ENCODE measurements around the gene DBNL.

- TF ChIP-seq EZH2 (IDR thresholded peaks at IDR 0.05) (no peak), POLR2AphosphoS5 (IDR thresholded peaks at IDR 0.05; ENCODE audit: borderline replicate concordance, low read depth, low read length) (no peak), FOXP2 (optimal IDR thresholded peaks at IDR 0.05; ENCODE audit: control extremely low read depth, extremely low read length, insufficient read depth) (no peak)
These were observed 61.3 kb downstream of the DBNL start for GRCh38 chr7:44105832-44106231.
